Lung (tissue), 12 donors: ENCODE measurements around the gene PARD3B. TPM values are rescaled to one million over a fixed set of nuclear protein-coding genes. Genes with fewer than 3 reads are reported as not detected.

Experiments
- ATAC-seq: fragments of 200-7000 bp; cut with Tn5 transposase; one replicate; pipeline ENCODE4 v1.9.1; 2020; ENCODE audit warnings: moderate number of reproducible peaks; ENCODE audit not compliant: insufficient read depth, low FRiP score
- DNase-seq, 3 donors: peaks; one replicate each; pipeline ENCODE4 v3.0.0-alpha.2; 2013 to 2017
- H3K27ac ChIP-seq, 2 donors: one replicate each; pipeline ENCODE4 v1.5.1; 2013; ENCODE audit warnings: mild to moderate bottlenecking in 2 of 2, moderate library complexity in 2 of 2, control low read depth in 1 of 2, inconsistent platforms in 1 of 2, low read depth in 1 of 2, low read length in 1 of 2
- H3K27me3 ChIP-seq, 3 donors: one replicate each; pipeline ENCODE4 v1.5.1; 2013; ENCODE audit warnings: low read length in 2 of 3; ENCODE audit not compliant: control insufficient read depth in 3 of 3, insufficient read depth in 3 of 3
- H3K36me3 ChIP-seq, 4 donors: one replicate each; pipeline ENCODE4 v1.5.1; 2013; ENCODE audit warnings: low read length in 4 of 4, mild to moderate bottlenecking in 1 of 4, moderate library complexity in 1 of 4; ENCODE audit not compliant: control insufficient read depth in 4 of 4, insufficient read depth in 4 of 4
- H3K4me1 ChIP-seq, 5 donors: one replicate each; pipeline ENCODE4 v1.5.1; 2013; ENCODE audit warnings: low read length in 5 of 5, mild to moderate bottlenecking in 2 of 5, moderate library complexity in 1 of 5; ENCODE audit not compliant: control insufficient read depth in 5 of 5, insufficient read depth in 5 of 5
- H3K4me3 ChIP-seq: one replicate; pipeline ENCODE4 v1.5.1; 2013; ENCODE audit warnings: mild to moderate bottlenecking, control low read depth, moderate library complexity
- H3K9ac ChIP-seq, 2 donors: one replicate each; pipeline ENCODE4 v1.5.1; 2013; ENCODE audit warnings: low read length in 2 of 2, control low read depth in 1 of 2; ENCODE audit not compliant: insufficient read depth in 1 of 2
- H3K9me3 ChIP-seq, 4 donors: one replicate each; pipeline ENCODE4 v1.5.1; 2013; ENCODE audit warnings: low read length in 3 of 4, mild to moderate bottlenecking in 1 of 4, moderate library complexity in 1 of 4; ENCODE audit not compliant: control insufficient read depth in 4 of 4, insufficient read depth in 3 of 4
- CTCF ChIP-seq: IDR thresholded peaks from 2 replicates; pipeline ENCODE4 v1.5.1; 2012; ENCODE audit warnings: mild to moderate bottlenecking; ENCODE audit errors: control extremely low read depth, extremely low read depth
- WGBS, 2 donors: extraction: QIAGEN DNeasy Blood & Tissue Kit; methylation state at CpG; one replicate each; pipeline ENCODE4 v1.1.7; 2013; 5-methylcytosine and 5-hydroxymethylcytosine counted together
- polyA plus RNA-seq, 2 donors: library from polyadenylated mRNA; stranded (reverse); fragments of 200-250 nt; gene quantifications; one replicate each; pipeline ENCODE4 v1.2.1, GENCODE V29; 2013
- total RNA-seq, 2 donors: library from RNA; depleted of rRNA in 1 of 2; stranded (reverse); fragments of >200 nt in 1 of 2; gene quantifications; one replicate each; pipeline ENCODE4 v1.2.1, GENCODE V29; 2014 to 2021
- donor health status: control.
- donor health status: control.
- donor health status: Bipolar disorder and iron deficiency.
- donor health status: healthy.
- donor health status: DM: yes; HTN: yes; CAD: no.

PARD3B gene
- total and polyA plus RNA-seq, 4 donors, result 2.4 to 38.7 (median 17.1) TPM

GRCh38 chr2:205141381-205141780, 596.1 kb downstream of the PARD3B start:
- H3K27ac ChIP-seq, result no peak overlapping the region
- no peak overlapping the region for H3K9ac ChIP-seq
- ATAC-seq, result no peak
- H3K36me3 ChIP-seq, result no peaks in the 10 kb centered on the region
- no peaks in the 10 kb centered on the region for H3K27me3 ChIP-seq
- peaks cover 0 to 2% (median 0%) of the 10 kb centered on the region in 5 donors for H3K4me1 ChIP-seq
- 95 to 97% methylated on average over 1 of the region's 1 CpG for WGBS, 2 donors
- no peak overlapping the region for H3K4me3 ChIP-seq
- H3K9me3 ChIP-seq, result peaks cover 0 to 2% (median 0%) of the 10 kb centered on the region in 4 donors
- TF ChIP-seq CTCF, result no peak
- DNase-seq, result no peak

- Histone ChIP-seq H3K4me3 (no peak overlapping the region), H3K9ac (no peak overlapping the region), H3K27ac (no peak overlapping the region), H3K4me1 (no peaks in the 10 kb centered on the region), H3K36me3 (no peaks in the 10 kb centered on the region), H3K27me3 (no peaks in the 10 kb centered on the region), H3K9me3 (no peaks in the 10 kb centered on the region)
- DNase-seq (no peak), ATAC-seq (no peak)
- TF ChIP-seq CTCF, result no peak
- 96 to 97% methylated on average over 6 of the region's 6 CpGs for WGBS, 2 donors
Observed at GRCh38 chr2:205145888-205146287, 600.6 kb downstream of the PARD3B start.

GRCh38 chr2:205148755-205149154, 603.5 kb downstream of the PARD3B start:
- no peak overlapping the region for H3K27ac ChIP-seq
- no peaks in the 10 kb centered on the region for H3K36me3 ChIP-seq
- no peaks in the 10 kb centered on the region for H3K4me1 ChIP-seq
- ATAC-seq (no peak), DNase-seq (no peak)
- no peak for TF ChIP-seq CTCF
- WGBS, 2 donors, result 87 to 90% methylated on average over 2 of the region's 2 CpGs
- no peak overlapping the region for H3K9ac ChIP-seq
- H3K4me3 ChIP-seq, result no peak overlapping the region
- no peaks in the 10 kb centered on the region for H3K9me3 ChIP-seq
- no peaks in the 10 kb centered on the region for H3K27me3 ChIP-seq

GRCh38 chr2:205156457-205156856, 611.2 kb downstream of the PARD3B start:
- WGBS, 2 donors, result 94 to 97% methylated on average over 1 of the region's 1 CpG

More at GRCh38 chr2:205156457-205156856, 611.2 kb downstream of the PARD3B start:
- no peak for TF ChIP-seq CTCF
- Histone ChIP-seq H3K27ac (no peak overlapping the region), H3K36me3 (peaks cover 0 to 3% (median 0%) of the 10 kb centered on the region in 4 donors), H3K4me1 (no peaks in the 10 kb centered on the region), H3K9ac (no peak overlapping the region), H3K9me3 (no peaks in the 10 kb centered on the region), H3K4me3 (no peak overlapping the region), H3K27me3 (no peaks in the 10 kb centered on the region)
- no peak for DNase-seq
- no peak for ATAC-seq
